AG04450 (cell line): Measurements from ENCODE around the gene IFIT2. TPM values are rescaled to one million over a fixed set of nuclear protein-coding genes. Genes with fewer than 3 reads are reported as not detected.
"Not testable (repeated sequence)": the region's sequence is repeated elsewhere in the genome, so short reads cannot be mapped to it uniquely, and the experiment has no call there.

Experiments used
- CTCF ChIA-PET: fragments of 300-600, 350-600 bp; formaldehyde crosslinking; extraction: SDS; loops from one replicate; lab custom pipeline; 2022; ENCODE audit warnings: antibody characterized with exemption, inconsistent platforms; lab: Charles Lee
- POLR2A ChIA-PET: fragments of 350-600 bp; formaldehyde crosslinking; extraction: SDS; loops from one replicate; lab custom pipeline; 2021; ENCODE audit warnings: antibody characterized with exemption, inconsistent platforms; lab: Yijun Ruan, JAX
- DNase-seq: peaks from one replicate; pipeline ENCODE4 v3.0.0-alpha.2; 2011; ENCODE audit warnings: low read depth, low spot score
- H3K27ac ChIP-seq: one replicate; pipeline ENCODE4 v1.5.1; 2012; ENCODE audit warnings: low read depth, low read length, control low read depth
- H3K27me3 ChIP-seq: one replicate; pipeline ENCODE4 v1.6.0; 2012; ENCODE audit warnings: low read length; ENCODE audit not compliant: control insufficient read depth, insufficient read depth
- H3K4me3 ChIP-seq: 2 replicates; pipeline ENCODE4 v1.5.1; 2011; ENCODE audit warnings: mild to moderate bottlenecking, low read depth, low read length, control low read depth
- H3K9me3 ChIP-seq: 2 replicates; pipeline ENCODE4 v1.5.1; 2012; ENCODE audit warnings: low read length; ENCODE audit not compliant: control insufficient read depth, insufficient read depth
- polyA minus RNA-seq: library from RNA; depleted of rRNA, polyadenylated mRNA; stranded (reverse); fragments of >200 nt; gene quantifications from 2 replicates; pipeline ENCODE4 v1.2.3, GENCODE V29; 2011; rRNA and poly(A)+ RNA removed
- polyA plus RNA-seq: library from polyadenylated mRNA; depleted of rRNA; stranded (reverse); fragments of >200 nt; gene quantifications from 2 replicates; pipeline ENCODE4 v1.2.3, GENCODE V29; 2011; rRNA removed
- TF ChIP-seq, protein P1 (sequence below): IDR thresholded peaks from 2 replicates; pipeline ENCODE4 v1.5.1; 2011; ENCODE audit warnings: low read depth, low read length, control low read depth, inconsistent platforms

The IFIT2 gene, protein sequence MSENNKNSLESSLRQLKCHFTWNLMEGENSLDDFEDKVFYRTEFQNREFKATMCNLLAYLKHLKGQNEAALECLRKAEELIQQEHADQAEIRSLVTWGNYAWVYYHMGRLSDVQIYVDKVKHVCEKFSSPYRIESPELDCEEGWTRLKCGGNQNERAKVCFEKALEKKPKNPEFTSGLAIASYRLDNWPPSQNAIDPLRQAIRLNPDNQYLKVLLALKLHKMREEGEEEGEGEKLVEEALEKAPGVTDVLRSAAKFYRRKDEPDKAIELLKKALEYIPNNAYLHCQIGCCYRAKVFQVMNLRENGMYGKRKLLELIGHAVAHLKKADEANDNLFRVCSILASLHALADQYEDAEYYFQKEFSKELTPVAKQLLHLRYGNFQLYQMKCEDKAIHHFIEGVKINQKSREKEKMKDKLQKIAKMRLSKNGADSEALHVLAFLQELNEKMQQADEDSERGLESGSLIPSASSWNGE
- polyA plus RNA-seq (2.9 and 3.8 TPM in 2 replicates), polyA minus RNA-seq (1.6 and 2.4 TPM in 2 replicates)

DNA sequence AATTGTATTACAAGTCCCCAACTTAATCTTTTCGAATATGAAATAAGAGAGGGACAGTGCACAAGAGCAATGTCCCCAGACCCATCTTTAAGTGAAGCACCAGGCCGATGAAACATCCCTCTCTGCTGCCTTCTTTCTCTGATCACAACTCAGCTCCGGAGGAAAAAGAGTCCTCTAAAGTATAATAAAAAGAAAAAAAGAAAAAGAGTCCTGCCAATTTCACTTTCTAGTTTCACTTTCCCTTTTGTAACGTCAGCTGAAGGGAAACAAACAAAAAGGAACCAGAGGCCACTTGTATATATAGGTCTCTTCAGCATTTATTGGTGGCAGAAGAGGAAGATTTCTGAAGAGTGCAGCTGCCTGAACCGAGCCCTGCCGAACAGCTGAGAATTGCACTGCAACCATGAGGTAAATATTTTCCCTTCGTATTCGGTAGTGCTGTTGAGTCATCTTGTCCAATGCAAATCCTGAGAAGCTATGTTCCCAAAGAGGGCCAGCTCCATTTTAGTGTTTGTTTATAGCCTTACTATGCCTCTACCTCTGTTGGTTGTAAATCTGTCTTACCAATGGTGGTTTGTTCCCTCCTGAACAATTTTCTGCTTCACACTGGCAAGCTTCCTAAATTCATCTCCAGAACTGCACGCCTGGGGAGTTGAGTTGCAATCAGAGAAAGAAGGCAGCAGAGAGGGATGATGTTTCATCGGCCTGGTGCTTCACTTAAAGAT, at the start of gene IFIT2:
Gene IFIT2 (plus strand): TSS at position 326 of the 725 bp plus-strand sequence. CDS start 78 bp downstream, at position 404.
- Histone ChIP-seq H3K27ac (peak within 1 kb of the TSS; percentile 90), H3K9me3 (no peaks in the 10 kb centered on the region), H3K27me3 (no peaks in the 10 kb centered on the region), H3K4me3 (peak within 1 kb of the TSS; percentile 61)
- DNase-seq, result peak; percentile 42
- ChIA-PET POLR2A (interaction anchor here (0.7 to 1.8 kb wide), 2 partner anchors 26 to 91 kb away, joined by 5 to 6 read pairs; partner anchors contain the start of gene IFIT3), CTCF (interaction anchor here (1.3 kb wide), 1 partner anchor 67 kb away, joined by 8 read pairs; no protein-coding TSS in a partner anchor)
- TF ChIP-seq, protein P1, sequence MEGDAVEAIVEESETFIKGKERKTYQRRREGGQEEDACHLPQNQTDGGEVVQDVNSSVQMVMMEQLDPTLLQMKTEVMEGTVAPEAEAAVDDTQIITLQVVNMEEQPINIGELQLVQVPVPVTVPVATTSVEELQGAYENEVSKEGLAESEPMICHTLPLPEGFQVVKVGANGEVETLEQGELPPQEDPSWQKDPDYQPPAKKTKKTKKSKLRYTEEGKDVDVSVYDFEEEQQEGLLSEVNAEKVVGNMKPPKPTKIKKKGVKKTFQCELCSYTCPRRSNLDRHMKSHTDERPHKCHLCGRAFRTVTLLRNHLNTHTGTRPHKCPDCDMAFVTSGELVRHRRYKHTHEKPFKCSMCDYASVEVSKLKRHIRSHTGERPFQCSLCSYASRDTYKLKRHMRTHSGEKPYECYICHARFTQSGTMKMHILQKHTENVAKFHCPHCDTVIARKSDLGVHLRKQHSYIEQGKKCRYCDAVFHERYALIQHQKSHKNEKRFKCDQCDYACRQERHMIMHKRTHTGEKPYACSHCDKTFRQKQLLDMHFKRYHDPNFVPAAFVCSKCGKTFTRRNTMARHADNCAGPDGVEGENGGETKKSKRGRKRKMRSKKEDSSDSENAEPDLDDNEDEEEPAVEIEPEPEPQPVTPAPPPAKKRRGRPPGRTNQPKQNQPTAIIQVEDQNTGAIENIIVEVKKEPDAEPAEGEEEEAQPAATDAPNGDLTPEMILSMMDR, result no peak

DNA sequence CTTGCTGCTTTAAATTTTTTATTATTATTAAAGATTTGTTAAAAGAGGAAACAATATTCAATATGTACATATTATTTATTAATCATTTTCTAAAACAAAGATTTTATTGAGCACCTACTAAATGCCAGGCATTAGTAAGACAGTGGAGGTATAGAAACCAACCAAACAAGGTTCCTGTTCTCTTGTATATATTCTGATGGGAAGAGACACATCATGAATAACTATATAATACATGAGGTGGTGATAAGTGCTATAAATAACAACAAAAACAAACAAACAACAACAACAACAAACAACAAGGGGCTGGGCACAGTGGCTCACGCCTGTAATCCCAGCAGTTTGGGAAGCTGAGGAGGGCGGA, 49.6 kb upstream of the IFIT2 start:
- peaks cover 8% of the 10 kb centered on the region for H3K9me3 ChIP-seq
- peak overlapping the region; percentile 93 for H3K4me3 ChIP-seq
- TF ChIP-seq, protein P1, result no peak
- DNase-seq, result no peak
- no peaks in the 10 kb centered on the region for H3K27me3 ChIP-seq
- ChIA-PET POLR2A (interaction anchor here (0.9 to 1.6 kb wide), 3 partner anchors 31 to 392 kb away, joined by 3 to 6 read pairs (median 3); no protein-coding TSS in a partner anchor), CTCF (interaction anchor here (0.6 to 2.6 kb wide), 3 partner anchors 88 to 120 kb away, joined by 3 to 20 read pairs (median 3); no protein-coding TSS in a partner anchor)
- no peak overlapping the region for H3K27ac ChIP-seq

DNA sequence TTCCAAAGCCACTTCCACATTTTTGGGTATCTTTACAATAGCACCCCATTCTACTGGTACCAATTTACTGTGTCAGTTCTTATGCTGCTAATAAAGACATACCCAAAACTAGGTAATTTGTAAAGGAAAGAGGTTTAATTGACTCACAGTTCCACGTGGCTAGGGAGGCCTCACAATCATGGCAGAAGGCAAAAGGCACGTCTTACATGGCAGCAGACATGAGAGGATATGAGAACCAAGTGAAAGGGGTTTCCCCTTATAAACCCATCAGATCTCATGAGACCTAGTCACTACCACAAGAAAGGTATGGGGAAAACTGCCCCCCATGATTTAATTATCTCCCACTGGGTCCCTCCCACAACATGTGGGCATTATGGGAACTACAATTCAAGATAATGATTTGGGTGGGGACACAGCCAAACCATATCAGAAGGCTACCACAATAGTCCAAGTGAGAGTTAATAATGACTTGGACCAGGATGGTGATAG, 46.7 kb upstream of the IFIT2 start:
- H3K27ac ChIP-seq, H3K4me3 ChIP-seq, H3K27me3 ChIP-seq, DNase-seq, H3K9me3 ChIP-seq, POLR2A ChIA-PET: not testable (repeated sequence)
- CTCF ChIA-PET, result interaction anchor here (1.5 kb wide), 1 partner anchor 114 kb away, joined by 7 read pairs; no protein-coding TSS in a partner anchor

DNA sequence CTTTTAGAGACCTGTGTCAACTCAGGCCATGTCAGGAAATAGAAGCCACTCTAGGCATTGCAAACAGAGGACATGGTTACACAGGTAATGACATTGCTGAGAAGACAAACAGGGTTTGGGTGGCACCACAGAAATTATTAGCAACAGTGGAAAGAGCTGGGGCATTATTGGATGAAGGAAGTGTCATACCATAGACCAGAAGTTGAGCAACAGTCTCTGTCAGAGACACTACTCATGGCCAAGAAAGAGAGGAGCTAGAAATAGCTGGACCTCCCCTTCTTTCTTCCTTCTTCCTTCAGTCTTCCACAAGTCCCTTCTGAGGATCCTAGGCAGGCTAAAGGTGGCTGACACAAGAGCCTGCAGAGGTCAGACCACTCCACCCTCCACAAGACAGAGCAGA, 46.1 kb upstream of the IFIT2 start:
- TF ChIP-seq, protein P1, result no peak
- Histone ChIP-seq H3K9me3 (peaks cover 8% of the 10 kb centered on the region), H3K27me3 (no peaks in the 10 kb centered on the region), H3K27ac (no peak overlapping the region), H3K4me3 (no peak overlapping the region)
- no peak for DNase-seq
- ChIA-PET POLR2A (no interaction called here), CTCF (interaction anchor here (0.9 to 1.5 kb wide), 2 partner anchors 114 to 163 kb away, joined by 3 to 7 read pairs; no protein-coding TSS in a partner anchor)

DNA sequence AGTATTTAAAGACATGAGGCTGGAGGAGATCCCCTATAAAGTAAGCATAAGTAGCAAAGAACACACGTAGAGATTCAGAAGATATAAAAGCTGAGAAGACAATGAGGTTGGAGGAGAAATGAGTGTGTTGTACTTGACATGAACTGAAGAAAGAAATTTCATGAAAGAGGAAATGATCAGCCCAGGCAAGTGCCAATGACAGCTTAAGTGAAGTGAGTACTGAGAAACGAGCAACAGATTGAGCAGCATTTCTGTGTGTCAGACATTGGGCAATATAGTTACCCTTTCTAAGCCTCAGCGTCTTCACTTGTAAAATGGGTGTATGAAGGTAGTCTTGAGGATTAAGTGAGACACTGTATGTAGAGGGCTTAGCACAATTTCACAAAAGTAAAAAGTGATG, 45.5 kb upstream of the IFIT2 start:
- ChIA-PET CTCF (interaction anchor here (0.9 to 1.5 kb wide), 2 partner anchors 113 to 163 kb away, joined by 3 to 7 read pairs; no protein-coding TSS in a partner anchor), POLR2A (no interaction called here)
- Histone ChIP-seq H3K27me3 (no peaks in the 10 kb centered on the region), H3K27ac (no peak overlapping the region), H3K4me3 (no peak overlapping the region), H3K9me3 (peaks cover 8% of the 10 kb centered on the region)
- TF ChIP-seq, protein P1, result no peak
- no peak for DNase-seq
